GM23338 (cell line): ENCODE data around the gene KLHL36. TPM values are rescaled to one million over a fixed set of nuclear protein-coding genes. Genes with fewer than 3 reads are reported as not detected.

ENCODE experiments used
- ATAC-seq: fragments of 200-7000 bp; cut with Tn5 transposase; 3 replicates; pipeline ENCODE4 v1.9.1; 2020
- DNase-seq: peaks from one replicate; pipeline ENCODE4 v3.0.0-alpha.2; 2015; ENCODE audit warnings: low spot score
- H2AFZ ChIP-seq: fragments of 200-600 bp; sonication (generic); 2 replicates; pipeline ENCODE4 v1.8.0; 2016; ENCODE audit warnings: antibody characterized with exemption, mild to moderate bottlenecking, moderate library complexity
- H3F3A ChIP-seq: fragments of 200-600 bp; sonication (generic); replicated peaks from 2 replicates; pipeline ENCODE4 v1.8.0; 2017; ENCODE audit warnings: antibody characterized with exemption, mixed run types, low read depth
- H3K27ac ChIP-seq: fragments of 200-600 bp; sonication (generic); 2 replicates; pipeline ENCODE4 v1.6.1; 2016; ENCODE audit warnings: low read depth
- H3K27me3 ChIP-seq: fragments of 200-600 bp; sonication (generic); 2 replicates; pipeline ENCODE4 v1.8.0; 2016; ENCODE audit warnings: mild to moderate bottlenecking, mixed run types, moderate library complexity; ENCODE audit not compliant: insufficient read depth
- H3K36me3 ChIP-seq: fragments of 200-600 bp; sonication (generic); 2 replicates; pipeline ENCODE4 v1.8.0; 2016; ENCODE audit warnings: mild to moderate bottlenecking; ENCODE audit not compliant: insufficient read depth
- H3K4me1 ChIP-seq: fragments of 200-600 bp; sonication (generic); 2 replicates; pipeline ENCODE4 v1.8.0; 2016; ENCODE audit warnings: mild to moderate bottlenecking, moderate library complexity; ENCODE audit not compliant: insufficient read depth
- H3K4me2 ChIP-seq: fragments of 200-600 bp; sonication (generic); 2 replicates; pipeline ENCODE4 v1.7.1; 2017; ENCODE audit warnings: mixed run types
- H3K4me3 ChIP-seq: fragments of 200-600 bp; sonication (generic); 2 replicates; pipeline ENCODE4 v1.6.1; 2016; ENCODE audit warnings: mixed run types
- H3K79me2 ChIP-seq: fragments of 200-600 bp; sonication (generic); replicated peaks from 2 replicates; pipeline ENCODE4 v1.8.0; 2017; ENCODE audit warnings: mild to moderate bottlenecking; ENCODE audit not compliant: insufficient read depth
- H3K9me2 ChIP-seq: fragments of 200-600 bp; sonication (generic); 2 replicates; pipeline ENCODE4 v1.8.0; 2017; ENCODE audit not compliant: insufficient read depth
- H4K20me1 ChIP-seq: fragments of 200-600 bp; sonication (generic); replicated peaks from 2 replicates; pipeline ENCODE4 v1.8.0; 2017; ENCODE audit warnings: mild to moderate bottlenecking; ENCODE audit not compliant: insufficient read depth
- H3K27ac Mint-ChIP-seq: 2 replicates; pipeline ENCODE4 v1.8.0; 2020; ENCODE audit warnings: inconsistent platforms, mild to moderate bottlenecking, moderate library complexity, mixed read lengths
- H3K27me3 Mint-ChIP-seq: 3 replicates; pipeline ENCODE4 v1.8.0; 2022; ENCODE audit warnings: low read depth, mild to moderate bottlenecking, moderate library complexity, mixed read lengths, inconsistent platforms; ENCODE audit not compliant: insufficient read depth, poor library complexity
- H3K36me3 Mint-ChIP-seq: 3 replicates; pipeline ENCODE4 v1.8.0; 2021; ENCODE audit warnings: low read depth, mild to moderate bottlenecking, inconsistent platforms, moderate library complexity, mixed read lengths
- H3K4me1 Mint-ChIP-seq: 3 replicates; pipeline ENCODE4 v1.8.0; 2020; ENCODE audit warnings: mild to moderate bottlenecking, inconsistent platforms, mixed read lengths
- H3K4me3 Mint-ChIP-seq: 3 replicates; pipeline ENCODE4 v1.8.0; 2021; ENCODE audit warnings: moderate library complexity, mild to moderate bottlenecking, inconsistent platforms, mixed read lengths
- H3K9me3 Mint-ChIP-seq: 3 replicates; pipeline ENCODE4 v1.8.0; 2020; ENCODE audit warnings: moderate library complexity, mild to moderate bottlenecking, inconsistent platforms, mixed read lengths
- CTCF ChIP-seq, 2 experiments: fragments of 200-600 bp in 1 of 2; sonication (generic) in 1 of 2; conservative IDR thresholded peaks; 2 replicates each; pipeline versions ENCODE4 v1.5.1 to v1.6.1; 2016 to 2017; ENCODE audit warnings: antibody characterized with exemption in 2 of 2, low read depth in 2 of 2, mild to moderate bottlenecking in 2 of 2, moderate library complexity in 1 of 2
- NANOG ChIP-seq: IDR thresholded peaks from 2 replicates; pipeline ENCODE4 v1.6.1; 2016; ENCODE audit warnings: antibody characterized with exemption, borderline replicate concordance
- POLR2AphosphoS5 ChIP-seq: IDR thresholded peaks from 2 replicates; pipeline ENCODE4 v1.6.1; 2016; ENCODE audit warnings: antibody characterized with exemption, low read depth
- ZNF114 ChIP-seq: fragments of 250-450 bp; sonication (Bioruptor Pico); IDR thresholded peaks from 2 replicates; pipeline ENCODE4 v1.5.0; 2020; ENCODE audit warnings: mild to moderate bottlenecking, moderate library complexity
- ZNF462 ChIP-seq: fragments of 250-450 bp; sonication (Bioruptor Pico); IDR thresholded peaks from 2 replicates; pipeline ENCODE4 v1.5.0; 2020; ENCODE audit warnings: mild to moderate bottlenecking, moderate library complexity
- polyA plus RNA-seq: library from polyadenylated mRNA; unstranded; fragments of >200 nt; fragmentation: Nextera tagmentation; extraction: Ambion mirVana; gene quantifications from 2 replicates; pipeline ENCODE4 v1.2.1, GENCODE V29; 2016
- total RNA-seq: library from RNA; depleted of rRNA; stranded (reverse); fragments of >200 nt; shearing (Covaris generic); gene quantifications from 2 replicates; pipeline ENCODE4 v1.2.3, GENCODE V29; 2014

KLHL36 gene
- total and polyA plus RNA-seq, 2 experiments from 2014 or later: 13.4 to 70.4 TPM

GRCh38 chr16:84661418-84662060 is 13.2 kb downstream of the KLHL36 start (continued):
- TF ChIP-seq CTCF (conservative IDR thresholded peaks at IDR 0.05; ENCODE audit: low read depth in 2 of 2): no peak
- TF ChIP-seq POLR2AphosphoS5: no peak
- no peak for TF ChIP-seq ZNF114
- no peak for TF ChIP-seq NANOG

DNA sequence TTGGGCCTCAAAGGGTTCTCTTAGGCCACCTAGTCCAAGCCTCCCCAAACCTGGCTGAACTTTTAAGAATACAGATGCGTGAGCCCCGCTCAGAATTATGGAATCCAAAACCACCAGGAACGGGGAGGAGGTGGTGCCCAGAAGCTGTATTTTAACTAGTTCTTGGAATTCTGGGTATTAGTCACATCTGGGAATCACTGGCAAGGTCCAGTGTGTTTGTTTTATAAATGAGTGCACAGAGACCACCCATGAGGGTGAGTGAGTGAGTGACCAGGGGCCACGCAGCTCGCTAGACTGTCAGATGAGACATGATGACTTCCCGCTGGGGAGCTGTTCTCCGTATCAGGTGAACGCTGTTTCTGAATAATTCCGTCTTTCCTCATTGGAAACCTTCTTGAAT is 14.2 kb downstream of the KLHL36 start:
- Histone ChIP-seq H3K9me2 (no peaks in the 10 kb centered on the region), H4K20me1 (no peaks in the 10 kb centered on the region), H3K79me2 (no peaks in the 10 kb centered on the region), H3F3A (0 out of 2 replicates have a peak, but pooled peaks cover 3% of the 10 kb centered on the region), H3K36me3 (peaks cover 4% of the 10 kb centered on the region; the same call in 1 of the 2 replicates), H3K27ac (no peak overlapping the region), H2AFZ (no peak overlapping the region), H3K4me2 (no peak overlapping the region), H3K27me3 (no peaks in the 10 kb centered on the region), H3K4me3 (no peak overlapping the region), H3K4me1 (peaks cover 24% of the 10 kb centered on the region)
- H3K9me3 Mint-ChIP-seq: no peaks in the 10 kb centered on the region
- no peak overlapping the region for H3K4me3 Mint-ChIP-seq
- DNase-seq (no peak), ATAC-seq (no peak)
- no peak for TF ChIP-seq ZNF462 (CRISPR knock-in tag)
- peaks cover 13% of the 10 kb centered on the region for H3K27me3 Mint-ChIP-seq
- no peak overlapping the region for H3K27ac Mint-ChIP-seq
- H3K36me3 Mint-ChIP-seq: peaks cover 40% of the 10 kb centered on the region
- peaks cover 28% of the 10 kb centered on the region for H3K4me1 Mint-ChIP-seq
